Measurements from ENCODE around the gene BAHD1.

BAHD1 gene

DNA sequence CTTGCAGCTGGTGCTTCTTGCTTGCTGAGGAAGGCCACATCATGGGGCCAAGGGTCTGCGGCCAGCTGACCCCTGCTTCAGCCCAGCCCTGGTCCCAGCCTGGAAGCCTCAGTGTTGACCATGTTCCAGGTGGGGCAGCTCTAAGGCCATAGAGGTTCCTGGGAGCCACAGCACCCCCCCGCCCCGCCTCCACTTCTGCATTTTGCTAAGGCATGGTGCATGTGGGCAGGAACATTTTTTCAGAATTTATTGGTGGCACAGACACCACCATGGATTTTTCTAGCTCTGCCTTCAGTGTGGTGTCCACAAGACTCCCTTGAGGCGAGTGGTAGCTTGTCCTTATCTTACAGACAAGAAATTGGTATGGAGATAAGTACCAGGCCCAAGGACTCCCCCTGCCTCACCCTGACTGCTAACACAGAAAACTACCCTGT is 28.2 kb downstream of the BAHD1 start:
- peak; percentile 64 for DNase-seq

DNA sequence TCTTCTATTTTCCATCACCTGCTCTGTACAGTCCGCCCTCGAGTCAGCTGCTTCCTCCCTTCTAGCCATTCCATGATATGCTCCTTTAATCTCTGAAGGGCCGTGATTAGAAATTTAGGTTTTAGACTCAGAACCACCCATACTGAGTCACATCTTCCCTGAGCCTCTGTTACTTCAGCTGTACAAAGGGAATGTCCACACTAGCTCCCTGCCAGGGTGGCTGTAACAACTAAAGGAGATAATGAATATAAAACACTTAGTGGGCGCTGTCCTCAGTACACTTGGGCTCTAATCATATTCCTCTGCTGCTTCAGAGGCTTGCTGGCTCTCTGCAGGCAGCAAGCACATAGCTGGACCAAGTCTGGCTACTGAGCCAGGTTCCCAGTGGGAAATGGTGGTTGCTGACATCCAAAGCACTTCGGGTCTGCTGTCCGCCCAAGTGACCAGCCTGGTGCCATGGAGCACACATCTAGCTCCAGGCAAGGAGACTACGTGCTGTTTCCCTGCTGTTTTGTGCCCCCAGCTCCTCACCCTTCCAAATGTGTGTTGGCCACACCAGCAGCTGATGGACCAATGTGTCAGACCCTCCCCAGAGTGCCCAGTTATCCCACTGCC is 29.1 kb downstream of the BAHD1 start:
- DNase-seq, result peak; percentile 36

DNA sequence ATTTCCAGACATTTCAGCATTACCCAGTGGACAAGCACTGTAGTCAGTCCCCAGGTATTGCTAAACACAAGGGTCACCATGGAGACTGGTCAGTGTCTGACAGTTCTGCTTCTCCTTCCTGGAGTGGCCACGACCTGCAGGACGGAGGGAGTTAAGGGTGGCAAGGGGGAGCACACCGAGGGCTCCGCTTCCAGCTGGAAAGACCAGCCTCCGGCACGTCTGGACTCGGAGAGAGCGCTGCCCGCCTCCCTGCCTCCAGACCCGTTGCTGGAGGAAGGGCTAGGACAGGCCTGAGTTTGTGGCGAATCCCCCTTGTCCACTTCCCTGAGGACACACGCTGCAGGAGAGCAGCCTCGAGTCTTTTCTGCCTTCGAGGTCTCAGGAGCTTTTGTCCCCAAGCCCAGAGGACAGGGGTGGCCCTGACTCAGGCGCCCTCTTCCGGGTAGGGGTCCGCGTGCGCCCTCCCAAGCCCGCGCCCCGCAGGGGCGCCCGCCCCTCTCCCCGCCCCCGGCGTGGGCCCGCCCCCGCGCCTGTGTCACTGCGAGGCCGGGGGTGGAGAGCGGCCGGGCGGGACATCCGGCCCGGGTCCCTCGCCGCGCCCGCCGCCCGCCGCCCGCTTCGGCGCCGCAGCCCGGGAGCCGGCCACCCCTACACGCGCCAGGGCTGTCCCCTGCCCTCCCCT is 29.8 kb downstream of the BAHD1 start, which contains the start of gene CHST14:
CHST14 (plus strand) TSS at position 562 of the 682 bp plus-strand sequence. CDS start 230 bp downstream, outside the sequence.
- peak; percentile 34 for DNase-seq

DNA sequence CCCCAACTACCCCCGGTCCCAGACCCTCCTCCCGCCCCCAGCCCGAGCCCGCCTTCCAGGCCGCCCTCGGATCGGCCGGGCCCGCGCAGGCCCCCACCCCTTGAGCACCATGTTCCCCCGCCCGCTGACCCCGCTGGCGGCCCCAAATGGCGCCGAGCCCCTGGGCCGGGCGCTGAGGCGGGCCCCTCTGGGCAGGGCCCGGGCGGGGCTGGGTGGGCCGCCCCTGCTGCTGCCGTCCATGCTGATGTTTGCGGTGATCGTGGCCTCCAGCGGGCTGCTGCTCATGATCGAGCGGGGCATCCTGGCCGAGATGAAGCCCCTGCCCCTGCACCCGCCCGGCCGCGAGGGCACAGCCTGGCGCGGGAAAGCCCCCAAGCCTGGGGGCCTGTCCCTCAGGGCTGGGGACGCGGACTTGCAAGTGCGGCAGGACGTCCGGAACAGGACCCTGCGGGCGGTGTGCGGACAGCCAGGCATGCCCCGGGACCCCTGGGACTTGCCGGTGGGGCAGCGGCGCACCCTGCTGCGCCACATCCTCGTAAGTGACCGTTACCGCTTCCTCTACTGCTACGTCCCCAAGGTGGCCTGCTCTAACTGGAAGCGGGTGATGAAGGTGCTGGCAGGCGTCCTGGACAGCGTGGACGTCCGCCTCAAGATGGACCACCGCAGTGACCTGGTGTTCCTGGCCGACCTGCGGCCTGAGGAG is 30.5 kb downstream of the BAHD1 start:
- no peak for DNase-seq

DNA sequence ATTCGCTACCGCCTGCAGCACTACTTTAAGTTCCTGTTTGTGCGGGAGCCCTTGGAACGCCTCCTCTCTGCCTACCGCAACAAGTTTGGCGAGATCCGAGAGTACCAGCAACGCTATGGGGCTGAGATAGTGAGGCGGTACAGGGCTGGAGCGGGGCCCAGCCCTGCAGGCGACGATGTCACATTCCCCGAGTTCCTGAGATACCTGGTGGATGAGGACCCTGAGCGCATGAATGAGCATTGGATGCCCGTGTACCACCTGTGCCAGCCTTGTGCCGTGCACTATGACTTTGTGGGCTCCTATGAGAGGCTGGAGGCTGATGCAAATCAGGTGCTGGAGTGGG is 31.0 kb downstream of the BAHD1 start:
- peak; percentile 28 for DNase-seq

DNA sequence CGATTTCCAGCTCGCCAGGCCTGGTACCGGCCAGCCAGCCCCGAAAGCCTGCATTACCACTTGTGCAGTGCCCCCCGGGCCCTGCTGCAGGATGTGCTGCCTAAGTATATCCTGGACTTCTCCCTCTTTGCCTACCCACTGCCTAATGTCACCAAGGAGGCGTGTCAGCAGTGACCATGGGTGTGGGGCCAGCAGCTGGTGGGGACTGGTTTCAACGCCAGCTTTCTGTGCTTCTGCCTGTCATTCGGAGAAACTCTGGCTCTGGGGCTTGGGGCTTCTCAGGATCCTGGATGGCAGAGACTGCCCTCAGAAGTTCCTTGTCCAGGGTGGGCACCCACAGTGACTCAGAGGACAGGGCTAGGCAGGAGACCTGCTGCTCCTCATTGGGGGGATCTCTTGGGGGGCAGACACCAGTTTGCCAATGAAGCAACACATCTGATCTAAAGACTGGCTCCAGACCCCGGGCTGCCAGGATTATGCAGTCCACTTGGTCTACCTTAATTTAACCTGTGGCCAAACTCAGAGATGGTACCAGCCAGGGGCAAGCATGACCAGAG is 31.5 kb downstream of the BAHD1 start:
- DNase-seq, result no peak

DNA sequence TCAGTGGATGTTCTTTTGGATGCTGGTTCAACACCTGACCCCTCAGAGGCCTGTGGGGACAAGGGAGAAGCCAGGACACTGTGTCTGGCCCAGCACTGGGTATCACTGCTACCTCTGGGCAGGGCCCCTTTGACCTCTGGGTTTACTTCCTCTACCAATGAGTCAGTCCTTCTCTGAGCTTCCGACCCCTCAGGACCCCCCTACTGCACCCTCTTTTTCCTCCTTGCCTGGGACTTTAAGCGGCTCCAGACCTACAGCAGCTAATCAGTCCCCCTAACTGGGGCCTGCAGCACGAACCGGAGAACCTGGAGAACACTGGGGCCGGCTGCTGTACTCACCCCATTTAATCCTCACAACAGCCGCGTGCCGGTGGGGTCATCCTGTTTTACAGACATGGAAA is 33.8 kb downstream of the BAHD1 start:
- DNase-seq, result no peak

DNA sequence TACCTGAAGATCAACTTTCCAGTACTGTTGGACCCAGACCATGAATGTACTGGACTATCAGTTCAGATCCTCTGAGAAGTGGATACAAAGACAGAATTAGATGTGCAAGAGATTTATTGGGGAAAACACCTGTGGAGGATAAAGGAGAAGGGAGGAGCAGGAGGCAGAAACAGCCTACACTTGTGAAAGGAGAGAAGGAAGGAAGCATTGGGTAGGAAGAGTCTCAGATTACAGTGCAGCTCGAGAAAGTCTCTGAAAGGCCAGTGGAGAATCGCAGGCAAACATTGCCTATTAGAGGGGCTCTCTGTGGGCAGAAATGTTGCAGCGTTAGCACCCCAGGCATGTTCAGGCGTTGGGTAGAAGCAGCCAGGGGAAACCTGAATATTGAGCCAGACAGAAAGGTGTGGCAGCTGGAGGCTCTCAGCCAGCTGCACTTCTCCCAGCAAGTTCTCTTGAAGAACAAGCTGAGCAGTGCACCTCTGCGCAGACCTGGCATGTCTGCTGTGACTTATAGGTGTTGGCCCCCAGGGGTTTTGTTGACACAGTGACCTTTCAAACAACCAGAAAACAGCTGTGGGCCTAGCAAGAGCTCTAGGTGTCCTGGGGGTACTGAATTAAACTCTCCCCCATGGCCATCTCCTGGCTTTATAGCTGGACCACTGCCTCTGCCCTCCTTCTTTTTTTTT is 37.0 kb downstream of the BAHD1 start:
- no peak for DNase-seq

DNA sequence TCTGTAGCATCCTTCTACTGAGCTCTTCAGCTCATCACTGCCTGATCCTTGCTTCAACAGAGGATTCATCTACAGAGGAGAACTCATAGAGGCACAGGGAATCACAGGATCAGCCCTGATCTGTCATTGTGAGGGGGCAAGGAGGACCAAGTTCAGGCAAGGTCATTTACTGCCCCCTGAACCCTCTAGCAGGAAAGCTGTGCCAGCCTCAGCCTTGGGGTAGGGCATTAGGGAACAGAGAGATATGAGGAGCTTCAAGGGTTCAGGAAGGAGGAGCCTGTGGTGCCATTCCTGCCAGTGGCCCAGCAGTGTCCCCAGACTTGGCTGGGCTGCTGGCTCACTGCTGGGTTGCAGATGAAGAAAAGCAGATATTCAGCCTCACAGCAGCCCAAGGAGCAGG is 38.3 kb downstream of the BAHD1 start:
- DNase-seq, result no peak

DNA sequence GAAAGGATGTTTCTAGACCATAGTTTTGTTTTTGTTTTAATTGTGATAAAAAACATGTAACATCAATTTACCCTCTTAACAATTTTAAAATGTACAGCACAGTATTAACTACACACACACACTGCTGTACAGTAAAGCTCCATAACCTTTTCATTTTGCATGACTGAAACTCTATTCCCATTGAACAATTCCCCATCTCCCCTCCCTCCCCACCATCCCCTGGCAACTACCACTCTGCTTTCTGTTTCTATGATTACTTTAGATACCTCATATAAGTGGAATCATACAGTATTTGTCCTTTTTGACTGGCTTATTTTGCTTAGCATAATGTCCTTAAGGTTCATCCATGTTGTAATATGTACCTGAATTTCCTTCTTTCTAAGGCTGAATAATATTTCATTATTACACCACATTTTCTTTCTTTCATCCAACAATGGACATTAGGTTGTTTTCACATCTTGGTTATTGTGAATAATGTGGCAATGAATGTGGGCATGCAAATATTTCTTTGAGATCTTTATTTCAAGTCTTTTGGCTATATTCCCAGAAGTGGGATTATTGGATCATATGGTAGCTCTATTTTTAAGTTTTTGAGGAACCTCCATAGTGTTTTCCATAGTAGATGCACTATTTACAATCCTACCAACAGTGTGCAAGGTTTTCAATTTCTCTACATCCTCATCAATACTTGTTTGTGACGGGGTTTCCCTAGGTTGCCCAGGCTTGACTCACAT is 40.8 kb downstream of the BAHD1 start:
- no peak for DNase-seq

DNA sequence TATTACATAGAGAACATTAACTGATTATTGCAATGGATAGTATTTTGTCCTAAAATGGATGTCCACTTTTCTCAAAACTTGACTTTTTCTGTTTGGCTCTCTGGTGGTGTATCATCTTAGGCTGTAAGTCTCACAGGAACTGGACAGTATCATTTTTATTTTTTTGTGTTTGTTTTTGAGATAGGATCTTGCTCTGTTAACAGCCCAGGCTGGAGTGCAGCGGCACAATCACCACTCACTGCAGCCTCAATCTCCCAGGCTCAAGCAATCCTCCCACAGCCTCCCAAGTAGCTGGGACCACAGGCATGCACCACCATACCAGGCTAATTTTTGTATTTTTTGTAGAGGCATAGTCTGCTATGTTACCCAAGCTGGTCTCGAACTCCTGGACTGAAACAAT is 43.2 kb downstream of the BAHD1 start:
- no peak for DNase-seq

DNA sequence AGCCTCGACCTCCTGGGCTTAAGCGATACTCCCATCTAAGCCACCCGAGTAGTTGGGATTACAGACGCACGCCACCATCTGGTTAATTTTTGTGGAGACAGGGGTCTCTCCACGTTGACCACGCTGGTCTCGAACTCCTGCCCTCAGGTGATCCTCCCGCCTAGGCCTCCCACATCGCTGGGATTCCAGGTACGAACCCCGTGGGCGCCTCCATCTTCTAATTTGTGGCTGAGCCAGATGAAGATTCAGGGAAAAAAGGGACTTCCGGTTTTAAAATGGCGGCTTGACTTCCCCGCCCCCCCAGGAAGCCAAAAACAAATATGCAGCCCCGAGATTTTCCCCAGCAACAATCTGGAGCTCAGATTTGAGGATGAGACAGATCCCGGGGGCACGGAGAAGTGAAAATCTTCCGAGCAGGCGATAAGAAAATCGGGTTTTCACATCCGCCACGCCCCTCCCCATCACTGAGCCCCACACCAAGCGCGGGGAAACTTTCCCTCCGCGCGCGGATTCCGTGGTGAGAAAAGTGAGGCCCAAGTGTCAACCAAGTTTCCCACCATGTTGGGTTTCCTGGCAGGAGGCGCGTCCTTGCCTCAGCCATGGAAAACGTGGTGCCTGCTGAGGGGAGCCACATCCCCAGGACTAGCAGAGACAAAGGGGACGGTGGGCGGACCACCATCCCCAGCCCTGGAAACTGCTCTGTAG is 45.5 kb downstream of the BAHD1 start:
- no peak for DNase-seq

DNA sequence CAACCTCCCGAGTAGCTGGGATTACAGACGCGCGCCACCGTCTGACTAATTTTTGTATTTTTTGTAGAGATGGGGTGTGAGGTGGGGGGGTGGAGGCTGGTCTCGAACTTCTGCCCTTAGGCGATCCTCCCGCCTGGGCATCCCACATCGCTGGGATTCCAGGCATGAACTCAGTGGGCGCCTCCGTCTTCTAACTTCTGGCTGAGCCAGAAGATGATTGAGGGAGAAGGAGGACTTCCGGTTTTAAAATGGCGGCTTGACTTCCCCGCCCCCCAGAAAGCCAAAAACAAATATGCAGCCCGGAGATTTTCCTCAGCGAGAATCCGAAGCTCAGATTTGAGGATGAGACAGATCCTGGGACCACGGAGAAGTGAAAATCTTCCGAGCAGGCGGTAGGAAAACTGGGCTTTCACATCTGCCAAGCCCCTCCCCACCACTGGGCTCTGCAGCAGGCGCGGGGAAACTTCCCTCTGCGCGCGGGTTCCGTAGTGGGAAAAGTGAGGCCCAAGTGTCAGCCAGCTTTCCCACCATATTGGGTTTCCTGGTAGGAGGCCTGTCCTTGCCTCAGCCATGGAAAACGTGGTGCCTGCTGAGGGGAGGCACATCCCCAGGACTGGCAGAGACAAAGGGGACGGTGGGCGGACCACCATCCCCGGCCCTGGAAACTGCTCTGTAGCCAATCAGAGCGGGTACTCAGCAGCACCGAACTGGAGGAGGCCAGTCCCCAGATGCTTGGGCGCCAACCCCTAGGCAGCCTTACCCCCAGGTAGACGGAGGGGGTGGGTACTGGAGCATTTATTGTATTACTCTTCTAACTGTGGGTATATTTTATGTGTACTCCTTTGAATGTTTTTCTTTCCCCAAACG is 47.3 kb downstream of the BAHD1 start:
- no peak for DNase-seq

DNA sequence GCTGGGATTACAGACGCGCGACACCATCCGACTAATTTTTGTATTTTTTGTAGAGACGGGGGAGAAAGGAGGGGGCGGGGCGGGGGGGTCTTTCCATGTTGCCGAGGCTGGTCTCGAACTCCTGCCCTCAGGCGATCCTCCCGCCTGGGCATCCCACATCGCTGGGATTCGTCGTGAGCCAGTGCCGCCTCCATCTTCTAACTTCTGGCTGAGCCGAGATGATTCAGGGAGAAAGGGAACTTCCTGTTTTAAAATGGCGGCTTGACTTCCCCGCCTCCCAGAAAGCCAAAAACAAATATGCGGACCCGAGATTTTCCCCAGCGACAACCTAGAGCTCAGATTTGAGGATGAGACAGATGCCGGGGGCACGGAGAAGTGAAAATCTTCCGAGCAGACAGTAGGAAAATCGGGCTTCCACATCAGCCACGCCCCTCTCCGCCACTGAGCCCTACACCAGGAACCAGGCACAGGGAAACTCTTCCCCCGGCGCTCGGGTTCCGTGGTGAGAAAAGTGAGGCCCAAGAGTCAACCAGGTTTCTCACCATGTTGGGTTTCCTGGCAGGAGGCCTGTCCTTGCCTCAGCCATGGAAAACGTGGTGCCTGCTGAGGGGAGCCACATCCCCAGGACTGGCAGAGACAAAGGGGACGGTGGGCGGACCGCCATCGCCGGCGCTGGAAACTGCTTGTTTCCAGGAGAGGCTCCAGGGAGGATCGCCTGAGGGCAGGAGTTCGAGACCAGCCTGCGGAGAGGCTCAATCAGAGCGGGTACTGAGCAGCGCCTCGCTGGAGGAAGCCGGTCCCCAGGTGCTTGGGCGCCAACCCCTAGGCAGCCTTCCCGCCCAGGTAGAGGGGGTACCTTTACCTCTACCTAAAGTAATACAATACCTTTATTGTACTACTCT is 48.8 kb downstream of the BAHD1 start:
- no peak for DNase-seq

DNA sequence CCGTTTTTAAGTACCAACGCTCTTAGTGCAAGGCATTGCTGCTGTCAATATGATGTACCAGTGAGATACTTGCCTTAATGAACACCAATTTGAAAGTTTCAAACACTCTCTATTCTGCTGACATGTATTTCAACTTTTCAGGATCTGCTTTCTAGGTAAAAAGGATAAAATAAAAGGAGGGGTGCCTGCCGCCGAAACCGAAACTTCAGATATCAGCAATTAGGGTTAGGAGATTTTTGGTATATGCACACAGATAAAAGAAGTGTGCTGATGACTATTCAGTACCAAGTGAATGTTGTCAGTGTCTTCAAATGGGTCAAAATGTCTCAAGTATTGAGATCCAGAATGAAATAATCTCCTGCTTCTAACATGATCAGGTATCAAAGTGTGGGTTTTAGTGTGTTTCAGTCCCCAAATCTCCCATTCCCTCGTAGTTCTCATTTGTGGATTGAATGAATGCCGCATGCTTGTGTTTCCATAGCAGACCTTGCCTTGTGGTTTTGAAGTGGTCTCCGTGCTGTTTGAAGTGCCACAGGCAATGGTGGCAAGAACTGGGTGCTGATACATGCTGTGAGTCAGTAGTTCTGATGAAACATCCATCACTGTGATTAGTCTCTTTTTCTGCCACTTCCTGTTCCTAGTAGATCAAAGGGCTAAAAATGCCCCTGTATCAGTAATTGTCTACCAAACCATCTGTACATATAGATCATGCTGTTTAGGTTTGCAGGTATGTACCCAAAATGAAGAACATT is 52.5 kb downstream of the BAHD1 start:
- DNase-seq, result no peak

DNA sequence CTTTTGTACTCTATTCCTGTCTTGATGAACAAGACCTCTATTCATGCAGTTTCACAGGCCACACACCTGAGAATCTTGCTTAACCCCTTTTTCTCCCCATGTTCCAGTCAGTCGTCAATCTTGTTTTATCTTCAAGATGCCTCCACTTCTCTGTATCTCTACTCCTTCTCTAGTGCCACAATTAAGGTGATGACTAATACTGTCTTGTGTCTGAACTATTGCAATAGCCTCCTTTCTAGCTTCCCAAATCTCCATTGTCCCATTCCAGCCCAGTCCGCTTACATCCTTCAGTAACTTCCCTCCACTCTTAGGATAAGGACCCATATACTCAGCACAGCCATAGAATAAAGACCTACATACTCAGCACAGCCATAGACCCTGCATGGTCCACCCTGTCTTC is 54.8 kb downstream of the BAHD1 start:
- no peak for DNase-seq

DNA sequence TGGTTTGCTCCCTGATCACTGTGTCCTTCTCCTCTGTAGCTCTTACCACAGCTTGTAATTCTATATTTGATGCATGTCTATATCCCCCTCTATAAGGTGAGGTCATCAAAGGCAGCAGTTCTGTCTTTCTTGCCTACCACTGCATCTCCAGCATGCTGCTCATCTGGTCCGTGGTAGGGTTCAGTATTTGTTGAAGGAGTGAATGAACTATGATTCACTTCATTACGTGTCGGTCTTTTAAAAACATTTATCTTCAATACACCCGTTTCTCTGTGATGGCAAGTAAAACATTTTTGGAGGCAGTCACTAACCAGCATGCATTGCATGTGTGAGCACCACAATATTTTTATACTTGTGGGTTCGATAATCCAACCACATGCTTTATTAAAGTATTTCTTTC is 57.7 kb downstream of the BAHD1 start:
- DNase-seq, result no peak

DNA sequence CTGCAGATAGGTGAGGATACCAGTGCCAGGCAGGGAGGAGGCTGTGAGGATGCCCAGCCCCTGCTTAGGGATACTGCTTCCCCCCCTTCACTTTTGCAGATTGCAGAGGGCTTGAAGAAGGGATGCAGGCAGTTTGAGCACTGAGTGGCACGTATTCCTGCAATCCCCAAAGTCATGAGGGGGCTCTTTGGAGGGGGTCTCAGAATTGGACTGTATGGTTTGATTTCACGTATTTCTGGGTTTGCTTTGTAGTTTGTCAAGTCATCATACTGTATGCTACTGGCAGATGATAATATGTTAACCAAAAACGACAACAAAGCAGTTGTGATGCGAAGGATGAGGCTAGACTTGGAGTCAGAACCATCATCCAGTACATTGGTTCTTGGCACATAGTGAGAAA is 58.1 kb downstream of the BAHD1 start:
- no peak for DNase-seq

DNA sequence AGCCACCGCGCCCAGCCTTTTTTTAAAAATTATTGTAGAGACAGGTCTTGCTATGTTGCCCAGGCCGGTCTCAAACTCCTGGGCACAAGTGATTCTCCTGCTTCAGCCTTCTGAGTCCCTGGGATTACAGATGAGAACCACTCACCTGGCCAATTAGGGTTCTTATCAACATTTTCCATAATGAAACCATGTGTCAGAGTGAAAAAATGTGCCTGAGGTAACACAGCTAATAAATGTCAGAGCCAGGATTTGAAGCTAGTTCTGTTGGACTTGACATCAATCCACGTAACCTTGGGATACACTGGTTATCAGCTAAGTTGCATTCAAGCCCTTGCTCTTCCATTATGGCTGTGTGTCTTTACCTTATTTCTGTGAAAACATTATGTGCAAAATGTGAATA is 59.2 kb downstream of the BAHD1 start:
- DNase-seq, result no peak

All from hematopoietic multipotent progenitor cell treated with erythropoietin and hydrocortisone succinate and interleukin-3 and kit ligand, for 8 days (in vitro differentiated cells).